Measurements from ENCODE around the gene FEM1C. TPM values are rescaled to one million over a fixed set of nuclear protein-coding genes. Genes with fewer than 3 reads are reported as not detected.

Gene FEM1C
- total and polyA plus RNA-seq, 10 of the 15 experiments (the other 5 are each of a cell fraction or from before 2014, with no cell fraction given) = 1.9 to 15.6 (median 8.0) TPM

- TF ChIP-seq ZBED1 (IDR thresholded peaks at IDR 0.05; ENCODE audit: borderline replicate concordance) = peak; percentile 79; the same call in 1 of the 2 replicates
- TF ChIP-seq BACH1 (IDR thresholded peaks at IDR 0.05; ENCODE audit: borderline replicate concordance) = peak; percentile 48; the same call in 1 of the 2 replicates
Measured at GRCh38 chr5:115579747-115580173, 35.2 kb upstream of the FEM1C start (continued).

GRCh38 chr5:115579216-115579615 is 34.6 kb upstream of the FEM1C start:
- no peak for FAIRE-seq
- CTCF ChIA-PET = interaction anchor here (0.8 to 1.5 kb wide), 3 partner anchors 36 to 317 kb away, joined by 3 read pairs; no protein-coding TSS in a partner anchor
- peak; percentile 5 for ATAC-seq
- TF ChIP-seq CHD2 (IDR thresholded peaks at IDR 0.05; ENCODE audit: borderline replicate concordance, low read depth, low read length) (no peak), E2F8 (IDR thresholded peaks at IDR 0.05; ENCODE audit: low read depth, partially characterized antibody) (no peak), ZNF622 (IDR thresholded peaks at IDR 0.05) (no peak), BHLHE40 (IDR thresholded peaks at IDR 0.05; ENCODE audit: borderline replicate concordance in 1 of 2, low read depth in 2 of 2, low read length in 1 of 2) (no peak), EGR1 (IDR thresholded peaks at IDR 0.05; ENCODE audit: borderline replicate concordance in 1 of 2, low read depth in 2 of 2, low read length in 2 of 2) (no peak), YBX1 (IDR thresholded peaks at IDR 0.05) (no peak), E2F4 (IDR thresholded peaks at IDR 0.05; ENCODE audit: low read depth, low read length) (no peak), IRF5 (IDR thresholded peaks at IDR 0.05; ENCODE audit: borderline replicate concordance) (no peak)
- TF ChIP-seq, protein P1, sequence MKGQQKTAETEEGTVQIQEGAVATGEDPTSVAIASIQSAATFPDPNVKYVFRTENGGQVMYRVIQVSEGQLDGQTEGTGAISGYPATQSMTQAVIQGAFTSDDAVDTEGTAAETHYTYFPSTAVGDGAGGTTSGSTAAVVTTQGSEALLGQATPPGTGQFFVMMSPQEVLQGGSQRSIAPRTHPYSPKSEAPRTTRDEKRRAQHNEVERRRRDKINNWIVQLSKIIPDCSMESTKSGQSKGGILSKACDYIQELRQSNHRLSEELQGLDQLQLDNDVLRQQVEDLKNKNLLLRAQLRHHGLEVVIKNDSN (IDR thresholded peaks at IDR 0.05; ENCODE audit: borderline replicate concordance, extremely low read length, insufficient read depth, low read depth, low read length) = no peak

More at GRCh38 chr5:115579216-115579615, 34.6 kb upstream of the FEM1C start:
- WGBS (ENCODE audit: insufficient coverage, insufficient replicate concordance, low lambda C conversion rate, missing lambda C conversion rate) = 3% methylated on average over 3 of the region's 3 CpGs
- H3K9ac ChIP-seq (ENCODE audit: control insufficient read depth, insufficient read depth, low read length) = peak overlapping the region; percentile 9; the same call in 1 of the 2 replicates
- H3K9me3 ChIP-seq (replicated peaks; ENCODE audit: control insufficient read depth, insufficient read depth, low read length) = peaks cover 10% of the 10 kb centered on the region; the same call in 2 of the 3 replicates
- no peaks in the 10 kb centered on the region for H3K27me3 ChIP-seq (replicated peaks in 1 of 2; ENCODE audit: control insufficient read depth in 2 of 2, insufficient read depth in 2 of 2, low read length in 1 of 2)
- H3K36me3 ChIP-seq (ENCODE audit: control insufficient read depth in 2 of 2, insufficient read depth in 2 of 2, low read length in 1 of 2) = 0 out of 4 replicates have a peak, but pooled peaks cover 0 to 4% of the 10 kb centered on the region in 2 experiments
- intact Hi-C loops (cut with micrococcal nuclease; ENCODE audit: unreplicated experiment) = no loop called here
- ChIA-PET POLR2A (interaction anchor here (0.7 to 2.0 kb wide), 4 partner anchors 22 to 45 kb away, joined by 3 to 5 read pairs (median 4); no protein-coding TSS in a partner anchor), RAD21 (ENCODE audit: unreplicated experiment) (interaction anchor here (1.0 to 7.7 kb wide), 10 partner anchors 10 to 1144 kb away, joined by 3 to 66 read pairs (median 4); partner anchors contain the start of gene FEM1C), SMC1A (ENCODE audit: uncharacterized antibody, unreplicated experiment) (interaction anchor here (1.0 to 11.4 kb wide), 6 partner anchors 36 to 498 kb away, joined by 3 to 156 read pairs (median 10); partner anchors contain the start of gene FEM1C)
- DNase-seq (ENCODE audit: low read depth, low spot score) = no peak
- H3K4me1 ChIP-seq (ENCODE audit: control insufficient read depth, insufficient read depth, low read length) = peaks cover 48% of the 10 kb centered on the region
- H3K4me2 ChIP-seq (ENCODE audit: control insufficient read depth, insufficient read depth) = peak overlapping the region; percentile 67; the same call in 1 of the 2 replicates
- H2AFZ ChIP-seq (ENCODE audit: control insufficient read depth, low read depth, low read length) = peak overlapping the region; percentile 5; the same call in 1 of the 2 replicates
- in situ Hi-C loops (cut with MboI) = loop anchor here (25.0 kb wide), 1 partner anchor 1142 kb away; no protein-coding TSS in a partner anchor
- BruUV-seq (replicated peaks) = TSS peak; percentile 30
- peak overlapping the region; percentile 52 for H3K4me3 ChIP-seq
- peak overlapping the region; percentile 85 for H3K27ac ChIP-seq (ENCODE audit: control insufficient read depth, insufficient read depth)
- no peaks in the 10 kb centered on the region for H4K20me1 ChIP-seq (ENCODE audit: control insufficient read depth, insufficient read depth)
- peaks cover 6% of the 10 kb centered on the region for H3K79me2 ChIP-seq (ENCODE audit: control insufficient read depth, insufficient read depth, low read length)

All from GM12878 (cell line).